ENCODE results near the gene FAM131A.
"Not testable (repeated sequence)": the region's sequence is repeated elsewhere in the genome, so short reads cannot be mapped to it uniquely, and the experiment has no call there.

Gene FAM131A

DNA sequence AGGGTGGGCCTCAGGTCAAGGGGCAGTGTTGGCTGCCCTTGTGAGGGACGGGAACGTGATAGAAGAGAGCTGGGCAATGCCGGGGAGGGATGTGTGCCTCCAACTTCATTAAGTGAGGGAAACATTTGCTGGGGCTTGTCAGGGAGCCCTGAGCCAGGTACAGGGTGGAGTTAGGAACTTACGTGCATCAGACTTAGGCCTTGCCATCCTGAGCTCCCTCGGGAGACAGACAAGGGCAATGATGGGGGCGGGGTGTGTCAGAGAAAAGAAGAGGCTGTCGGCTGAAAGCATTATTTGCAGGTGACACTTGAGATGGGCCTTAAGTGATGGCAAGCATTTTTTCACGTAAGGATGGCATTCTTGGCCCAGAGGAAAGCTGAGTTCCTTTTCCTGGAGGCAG, 1.6 kb downstream of the FAM131A start:
- H3K27me3 ChIP-seq (ENCODE audit: control insufficient read depth, insufficient read depth, low read length) = no peaks in the 10 kb centered on the region
- peaks cover 13% of the 10 kb centered on the region for H3K36me3 ChIP-seq (ENCODE audit: control insufficient read depth, insufficient read depth, low read length)
- no peak overlapping the region for H3K4me3 ChIP-seq (ENCODE audit: low read length)
- DNase-seq (ENCODE audit: low read depth, low spot score) = no peak
- no peak overlapping the region for H3K27ac ChIP-seq (ENCODE audit: low read length)
- peaks cover 6% of the 10 kb centered on the region for H3K4me1 ChIP-seq (ENCODE audit: control insufficient read depth, insufficient read depth, low read length)
- H3K9me3 ChIP-seq (ENCODE audit: control insufficient read depth, insufficient read depth, low read length) = no peaks in the 10 kb centered on the region
- no CpG with 5 or more reads among the region's 8 CpGs for WGBS (ENCODE audit: insufficient coverage, insufficient read length)

DNA sequence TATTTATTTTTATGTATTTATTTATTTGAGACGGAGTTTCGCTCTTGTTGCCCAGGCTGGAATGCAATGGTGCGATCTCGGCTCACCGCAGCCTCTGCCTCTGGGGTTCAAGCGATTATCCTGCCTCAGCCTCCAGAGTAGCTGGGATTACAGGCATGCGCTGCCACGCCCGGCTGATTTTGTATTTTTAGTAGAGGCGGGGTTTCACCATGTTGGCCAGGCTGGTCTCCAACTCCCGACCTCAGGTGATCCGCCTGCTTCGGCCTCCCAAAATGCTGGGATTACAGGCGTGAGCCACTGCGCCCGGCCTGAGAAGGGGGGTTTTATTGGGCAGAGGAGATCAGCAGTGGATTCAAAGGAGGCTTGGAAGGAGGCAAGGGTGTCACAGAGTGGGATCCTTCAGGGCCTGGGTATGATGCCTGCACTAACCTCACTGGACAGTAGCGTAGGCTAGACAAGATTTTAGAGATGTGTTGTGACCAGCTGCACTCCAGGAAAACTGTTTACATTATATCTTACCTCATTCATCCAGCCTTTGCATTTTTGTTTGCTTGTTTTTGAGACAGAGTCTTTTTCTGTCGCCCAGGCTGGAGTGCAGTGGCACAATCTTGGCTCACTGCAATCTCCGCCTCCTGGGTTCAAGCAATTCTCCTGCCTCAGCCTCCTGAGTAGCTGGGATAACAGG, 2.2 kb downstream of the FAM131A start:
- not testable (repeated sequence) for H3K27ac ChIP-seq (ENCODE audit: low read length); DNase-seq (ENCODE audit: low read depth, low spot score); H3K9me3 ChIP-seq (ENCODE audit: control insufficient read depth, insufficient read depth, low read length); H3K4me1 ChIP-seq (ENCODE audit: control insufficient read depth, insufficient read depth, low read length); H3K27me3 ChIP-seq (ENCODE audit: control insufficient read depth, insufficient read depth, low read length); H3K4me3 ChIP-seq (ENCODE audit: low read length)
- H3K36me3 ChIP-seq (ENCODE audit: control insufficient read depth, insufficient read depth, low read length) = peaks cover 12% of the 10 kb centered on the region
- WGBS (ENCODE audit: insufficient coverage, insufficient read length) = no CpG with 5 or more reads among the region's 19 CpGs

DNA sequence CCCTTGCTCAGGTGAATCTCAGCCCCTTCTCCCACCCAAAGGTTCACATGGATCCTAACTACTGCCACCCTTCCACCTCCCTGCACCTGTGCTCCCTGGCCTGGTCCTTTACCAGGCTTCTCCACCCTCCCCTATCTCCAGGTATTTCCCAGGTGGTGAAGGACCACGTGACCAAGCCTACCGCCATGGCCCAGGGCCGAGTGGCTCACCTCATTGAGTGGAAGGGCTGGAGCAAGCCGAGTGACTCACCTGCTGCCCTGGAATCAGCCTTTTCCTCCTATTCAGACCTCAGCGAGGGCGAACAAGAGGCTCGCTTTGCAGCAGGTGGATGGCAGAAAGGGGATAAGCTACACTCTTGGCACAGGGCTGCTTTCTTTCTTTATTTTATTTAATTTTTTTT, 4.5 kb downstream of the FAM131A start:
- no CpG with 5 or more reads among the region's 7 CpGs for WGBS (ENCODE audit: insufficient coverage, insufficient read length)
- no peak overlapping the region for H3K4me3 ChIP-seq (ENCODE audit: low read length)
- peaks cover 13% of the 10 kb centered on the region for H3K36me3 ChIP-seq (ENCODE audit: control insufficient read depth, insufficient read depth, low read length)
- no peaks in the 10 kb centered on the region for H3K9me3 ChIP-seq (ENCODE audit: control insufficient read depth, insufficient read depth, low read length)
- DNase-seq (ENCODE audit: low read depth, low spot score) = no peak
- H3K27me3 ChIP-seq (ENCODE audit: control insufficient read depth, insufficient read depth, low read length) = no peaks in the 10 kb centered on the region
- peaks cover 6% of the 10 kb centered on the region for H3K4me1 ChIP-seq (ENCODE audit: control insufficient read depth, insufficient read depth, low read length)
- no peak overlapping the region for H3K27ac ChIP-seq (ENCODE audit: low read length)

DNA sequence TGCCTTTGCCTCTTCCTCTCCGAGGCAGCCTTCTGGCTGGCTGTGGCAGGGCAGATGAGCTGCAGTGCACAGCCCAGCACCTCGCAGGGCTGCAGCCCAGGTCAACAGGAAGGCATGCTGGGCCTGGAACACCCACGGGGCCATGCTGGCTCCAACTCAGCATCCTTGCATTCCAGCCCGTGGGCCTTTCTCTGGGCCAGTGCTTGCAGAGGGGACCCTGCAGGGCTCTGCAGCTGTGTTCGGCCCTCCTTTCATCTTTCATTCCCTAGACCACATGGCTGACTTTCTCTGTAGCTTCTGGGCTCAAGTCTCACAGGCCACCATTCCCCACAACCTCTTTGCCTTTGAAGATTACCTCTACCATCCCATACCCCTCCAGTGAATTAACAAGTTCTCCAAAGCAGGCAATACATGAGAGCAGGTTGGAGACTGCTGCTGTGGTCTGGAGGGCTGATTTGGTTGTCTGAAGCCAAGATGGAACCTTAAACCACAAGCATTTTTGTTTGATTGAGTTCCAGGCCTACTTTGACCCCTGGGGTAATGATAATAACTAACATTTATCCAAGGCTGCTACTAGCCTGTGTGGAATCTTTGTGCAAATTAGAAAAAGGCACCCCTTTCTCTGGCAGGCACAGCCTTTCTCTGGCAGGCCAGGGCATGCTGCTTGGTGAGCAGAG, 5.9 kb downstream of the FAM131A start:
- Histone ChIP-seq H3K4me3 (ENCODE audit: low read length) (no peak overlapping the region), H3K36me3 (ENCODE audit: control insufficient read depth, insufficient read depth, low read length) (peaks cover 15% of the 10 kb centered on the region), H3K27ac (ENCODE audit: low read length) (no peak overlapping the region), H3K27me3 (ENCODE audit: control insufficient read depth, insufficient read depth, low read length) (no peaks in the 10 kb centered on the region), H3K9me3 (ENCODE audit: control insufficient read depth, insufficient read depth, low read length) (no peaks in the 10 kb centered on the region), H3K4me1 (ENCODE audit: control insufficient read depth, insufficient read depth, low read length) (peaks cover 6% of the 10 kb centered on the region)
- no CpG with 5 or more reads among the region's 5 CpGs for WGBS (ENCODE audit: insufficient coverage, insufficient read length)
- DNase-seq (ENCODE audit: low read depth, low spot score) = no peak

DNA sequence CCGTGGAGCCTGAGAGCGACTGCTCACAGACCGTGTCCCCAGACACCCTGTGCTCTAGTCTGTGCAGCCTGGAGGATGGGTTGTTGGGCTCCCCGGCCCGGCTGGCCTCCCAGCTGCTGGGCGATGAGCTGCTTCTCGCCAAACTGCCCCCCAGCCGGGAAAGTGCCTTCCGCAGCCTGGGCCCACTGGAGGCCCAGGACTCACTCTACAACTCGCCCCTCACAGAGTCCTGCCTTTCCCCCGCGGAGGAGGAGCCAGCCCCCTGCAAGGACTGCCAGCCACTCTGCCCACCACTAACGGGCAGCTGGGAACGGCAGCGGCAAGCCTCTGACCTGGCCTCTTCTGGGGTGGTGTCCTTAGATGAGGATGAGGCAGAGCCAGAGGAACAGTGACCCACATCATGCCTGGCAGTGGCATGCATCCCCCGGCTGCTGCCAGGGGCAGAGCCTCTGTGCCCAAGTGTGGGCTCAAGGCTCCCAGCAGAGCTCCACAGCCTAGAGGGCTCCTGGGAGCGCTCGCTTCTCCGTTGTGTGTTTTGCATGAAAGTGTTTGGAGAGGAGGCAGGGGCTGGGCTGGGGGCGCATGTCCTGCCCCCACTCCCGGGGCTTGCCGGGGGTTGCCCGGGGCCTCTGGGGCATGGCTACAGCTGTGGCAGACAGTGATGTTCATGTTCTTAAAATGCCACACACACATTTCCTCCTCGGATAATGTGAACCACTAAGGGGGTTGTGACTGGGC, 7.3 kb downstream of the FAM131A start:
- H3K36me3 ChIP-seq (ENCODE audit: control insufficient read depth, insufficient read depth, low read length) = peaks cover 15% of the 10 kb centered on the region
- H3K9me3 ChIP-seq (ENCODE audit: control insufficient read depth, insufficient read depth, low read length) = no peaks in the 10 kb centered on the region
- no peak for DNase-seq (ENCODE audit: low read depth, low spot score)
- no peak overlapping the region for H3K27ac ChIP-seq (ENCODE audit: low read length)
- H3K27me3 ChIP-seq (ENCODE audit: control insufficient read depth, insufficient read depth, low read length) = no peaks in the 10 kb centered on the region
- peaks cover 3% of the 10 kb centered on the region; the same call in 1 of the 2 replicates for H3K4me1 ChIP-seq (ENCODE audit: control insufficient read depth, insufficient read depth, low read length)
- H3K4me3 ChIP-seq (ENCODE audit: low read length) = no peak overlapping the region
- no CpG with 5 or more reads among the region's 24 CpGs for WGBS (ENCODE audit: insufficient coverage, insufficient read length)

DNA sequence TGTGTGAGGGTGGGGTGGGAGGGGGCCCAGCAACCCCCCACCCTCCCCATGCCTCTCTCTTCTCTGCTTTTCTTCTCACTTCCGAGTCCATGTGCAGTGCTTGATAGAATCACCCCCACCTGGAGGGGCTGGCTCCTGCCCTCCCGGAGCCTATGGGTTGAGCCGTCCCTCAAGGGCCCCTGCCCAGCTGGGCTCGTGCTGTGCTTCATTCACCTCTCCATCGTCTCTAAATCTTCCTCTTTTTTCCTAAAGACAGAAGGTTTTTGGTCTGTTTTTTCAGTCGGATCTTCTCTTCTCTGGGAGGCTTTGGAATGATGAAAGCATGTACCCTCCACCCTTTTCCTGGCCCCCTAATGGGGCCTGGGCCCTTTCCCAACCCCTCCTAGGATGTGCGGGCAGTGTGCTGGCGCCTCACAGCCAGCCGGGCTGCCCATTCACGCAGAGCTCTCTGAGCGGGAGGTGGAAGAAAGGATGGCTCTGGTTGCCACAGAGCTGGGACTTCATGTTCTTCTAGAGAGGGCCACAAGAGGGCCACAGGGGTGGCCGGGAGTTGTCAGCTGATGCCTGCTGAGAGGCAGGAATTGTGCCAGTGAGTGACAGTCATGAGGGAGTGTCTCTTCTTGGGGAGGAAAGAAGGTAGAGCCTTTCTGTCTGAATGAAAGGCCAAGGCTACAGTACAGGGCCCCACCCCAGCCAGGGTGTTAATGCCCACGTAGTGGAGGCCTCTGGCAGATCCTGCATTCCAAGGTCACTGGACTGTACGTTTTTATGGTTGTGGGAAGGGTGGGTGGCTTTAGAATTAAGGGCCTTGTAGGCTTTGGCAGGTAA, 8.1 kb downstream of the FAM131A start:
- H3K27ac ChIP-seq (ENCODE audit: low read length) = no peak overlapping the region
- WGBS (ENCODE audit: insufficient coverage, insufficient read length) = no CpG with 5 or more reads among the region's 14 CpGs

GRCh38 chr3:184346480-184347190, 9.2 kb downstream of the FAM131A start:
- no peak overlapping the region for H3K4me3 ChIP-seq (ENCODE audit: low read length)
- H3K36me3 ChIP-seq (ENCODE audit: control insufficient read depth, insufficient read depth, low read length) = peaks cover 15% of the 10 kb centered on the region
- WGBS (ENCODE audit: insufficient coverage, insufficient read length) = no CpG with 5 or more reads among the region's 20 CpGs
- no peaks in the 10 kb centered on the region for H3K9me3 ChIP-seq (ENCODE audit: control insufficient read depth, insufficient read depth, low read length)
- H3K4me1 ChIP-seq (ENCODE audit: control insufficient read depth, insufficient read depth, low read length) = peaks cover 3% of the 10 kb centered on the region; the same call in 1 of the 2 replicates
- no peak overlapping the region for H3K27ac ChIP-seq (ENCODE audit: low read length)
- H3K27me3 ChIP-seq (ENCODE audit: control insufficient read depth, insufficient read depth, low read length) = no peaks in the 10 kb centered on the region
- no peak for DNase-seq (ENCODE audit: low read depth, low spot score)

More for the DNA sequence above, 8.1 kb downstream of the FAM131A start:
- H3K4me1 ChIP-seq (ENCODE audit: control insufficient read depth, insufficient read depth, low read length) = peaks cover 3% of the 10 kb centered on the region; the same call in 1 of the 2 replicates
- no peaks in the 10 kb centered on the region for H3K9me3 ChIP-seq (ENCODE audit: control insufficient read depth, insufficient read depth, low read length)
- DNase-seq (ENCODE audit: low read depth, low spot score) = no peak
- H3K4me3 ChIP-seq (ENCODE audit: low read length) = no peak overlapping the region
- H3K36me3 ChIP-seq (ENCODE audit: control insufficient read depth, insufficient read depth, low read length) = peaks cover 15% of the 10 kb centered on the region
- H3K27me3 ChIP-seq (ENCODE audit: control insufficient read depth, insufficient read depth, low read length) = no peaks in the 10 kb centered on the region

DNA sequence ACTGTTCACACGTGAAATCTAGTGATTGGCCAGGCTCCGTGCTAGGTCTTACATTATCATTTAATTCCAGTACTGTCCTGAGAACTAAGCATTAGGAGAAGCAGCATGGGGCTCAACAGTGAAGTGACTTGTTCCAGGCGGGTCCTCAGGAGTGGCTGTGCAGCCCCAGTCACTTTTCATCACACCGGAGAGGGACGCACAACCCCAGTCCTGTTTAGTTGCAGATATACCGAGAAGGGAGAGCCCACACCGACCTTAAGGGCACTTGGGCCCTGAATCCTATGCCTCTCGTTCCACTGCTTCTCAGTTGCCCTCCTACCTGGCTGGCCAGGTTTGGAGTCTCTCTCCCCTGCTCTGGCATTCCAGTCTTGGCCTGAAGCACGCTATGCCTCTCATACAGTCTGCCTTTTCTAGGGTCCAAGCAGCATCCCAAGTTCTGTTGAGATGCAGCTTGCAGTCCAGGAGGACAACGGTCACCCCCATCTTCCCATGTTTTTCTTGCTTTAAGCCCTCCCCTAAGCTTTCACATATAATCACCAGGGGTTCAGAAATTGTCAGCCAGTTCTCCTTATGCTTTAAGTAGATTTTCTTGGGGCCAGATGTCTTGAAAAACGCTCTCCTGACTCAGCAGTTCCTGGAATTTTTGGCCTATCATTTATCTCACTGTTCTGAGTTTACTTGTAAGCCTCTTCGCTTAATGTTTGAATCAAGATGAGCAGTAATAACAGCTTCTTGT, 10.1 kb downstream of the FAM131A start:
- no peak overlapping the region for H3K27ac ChIP-seq (ENCODE audit: low read length)
- WGBS (ENCODE audit: insufficient coverage, insufficient read length) = no CpG with 5 or more reads among the region's 12 CpGs
- no peaks in the 10 kb centered on the region for H3K27me3 ChIP-seq (ENCODE audit: control insufficient read depth, insufficient read depth, low read length)
- DNase-seq (ENCODE audit: low read depth, low spot score) = no peak
- H3K36me3 ChIP-seq (ENCODE audit: control insufficient read depth, insufficient read depth, low read length) = peaks cover 15% of the 10 kb centered on the region
- H3K4me3 ChIP-seq (ENCODE audit: low read length) = no peak overlapping the region
- H3K4me1 ChIP-seq (ENCODE audit: control insufficient read depth, insufficient read depth, low read length) = peaks cover 3% of the 10 kb centered on the region; the same call in 1 of the 2 replicates
- no peaks in the 10 kb centered on the region for H3K9me3 ChIP-seq (ENCODE audit: control insufficient read depth, insufficient read depth, low read length)

GRCh38 chr3:184348057-184348382, 10.6 kb downstream of the FAM131A start:
- Histone ChIP-seq H3K4me1 (ENCODE audit: control insufficient read depth, insufficient read depth, low read length) (peaks cover 3% of the 10 kb centered on the region; the same call in 1 of the 2 replicates), H3K27ac (ENCODE audit: low read length) (no peak overlapping the region), H3K4me3 (ENCODE audit: low read length) (no peak overlapping the region), H3K27me3 (ENCODE audit: control insufficient read depth, insufficient read depth, low read length) (no peaks in the 10 kb centered on the region), H3K36me3 (ENCODE audit: control insufficient read depth, insufficient read depth, low read length) (peaks cover 12% of the 10 kb centered on the region), H3K9me3 (ENCODE audit: control insufficient read depth, insufficient read depth, low read length) (no peaks in the 10 kb centered on the region)
- DNase-seq (ENCODE audit: low read depth, low spot score) = no peak
- WGBS (ENCODE audit: insufficient coverage, insufficient read length) = no CpG with 5 or more reads among the region's 4 CpGs

Data from iPS DF 6.9 (cell line).